ENCODE measurements around the gene LEFTY2. TPM values are rescaled to one million over a fixed set of nuclear protein-coding genes. Genes with fewer than 3 reads are reported as not detected.
"Not testable (repeated sequence)": the region's sequence is repeated elsewhere in the genome, so short reads cannot be mapped to it uniquely, and the experiment has no call there.

The LEFTY2 gene
- total RNA-seq, 1 donor from 2014 or later: 2.7 TPM

- H3K36me3 ChIP-seq: peaks cover 0 to 41% of the 10 kb centered on the region in 2 donors
- H3K27ac ChIP-seq: no peak overlapping the region
- TF ChIP-seq POLR2A (IDR thresholded peaks at IDR 0.05) (no peak), POLR2AphosphoS5 (IDR thresholded peaks at IDR 0.05; ENCODE audit: insufficient read depth in 1 of 2, low read depth in 1 of 2) (no peak)
- TF ChIP-seq, protein P1, sequence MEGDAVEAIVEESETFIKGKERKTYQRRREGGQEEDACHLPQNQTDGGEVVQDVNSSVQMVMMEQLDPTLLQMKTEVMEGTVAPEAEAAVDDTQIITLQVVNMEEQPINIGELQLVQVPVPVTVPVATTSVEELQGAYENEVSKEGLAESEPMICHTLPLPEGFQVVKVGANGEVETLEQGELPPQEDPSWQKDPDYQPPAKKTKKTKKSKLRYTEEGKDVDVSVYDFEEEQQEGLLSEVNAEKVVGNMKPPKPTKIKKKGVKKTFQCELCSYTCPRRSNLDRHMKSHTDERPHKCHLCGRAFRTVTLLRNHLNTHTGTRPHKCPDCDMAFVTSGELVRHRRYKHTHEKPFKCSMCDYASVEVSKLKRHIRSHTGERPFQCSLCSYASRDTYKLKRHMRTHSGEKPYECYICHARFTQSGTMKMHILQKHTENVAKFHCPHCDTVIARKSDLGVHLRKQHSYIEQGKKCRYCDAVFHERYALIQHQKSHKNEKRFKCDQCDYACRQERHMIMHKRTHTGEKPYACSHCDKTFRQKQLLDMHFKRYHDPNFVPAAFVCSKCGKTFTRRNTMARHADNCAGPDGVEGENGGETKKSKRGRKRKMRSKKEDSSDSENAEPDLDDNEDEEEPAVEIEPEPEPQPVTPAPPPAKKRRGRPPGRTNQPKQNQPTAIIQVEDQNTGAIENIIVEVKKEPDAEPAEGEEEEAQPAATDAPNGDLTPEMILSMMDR (IDR thresholded peaks at IDR 0.05): no peak
- no peaks in the 10 kb centered on the region for H3K27me3 ChIP-seq
- no peaks in the 10 kb centered on the region for H3K9me3 ChIP-seq
- intact Hi-C loops (cut with DNase I): loop anchor here (5.0 to 10.0 kb wide), 4 partner anchors 65 to 502 kb away; partner anchors contain the start of gene SRP9
- no peaks in the 10 kb centered on the region for H3K4me1 ChIP-seq
- no peak for DNase-seq (ENCODE audit: extremely low spot score in 2 of 2)
- H3K4me3 ChIP-seq: no peak overlapping the region
These were observed 38.4 kb upstream of the LEFTY2 start for GRCh38 chr1:225979421-225979820.

DNA sequence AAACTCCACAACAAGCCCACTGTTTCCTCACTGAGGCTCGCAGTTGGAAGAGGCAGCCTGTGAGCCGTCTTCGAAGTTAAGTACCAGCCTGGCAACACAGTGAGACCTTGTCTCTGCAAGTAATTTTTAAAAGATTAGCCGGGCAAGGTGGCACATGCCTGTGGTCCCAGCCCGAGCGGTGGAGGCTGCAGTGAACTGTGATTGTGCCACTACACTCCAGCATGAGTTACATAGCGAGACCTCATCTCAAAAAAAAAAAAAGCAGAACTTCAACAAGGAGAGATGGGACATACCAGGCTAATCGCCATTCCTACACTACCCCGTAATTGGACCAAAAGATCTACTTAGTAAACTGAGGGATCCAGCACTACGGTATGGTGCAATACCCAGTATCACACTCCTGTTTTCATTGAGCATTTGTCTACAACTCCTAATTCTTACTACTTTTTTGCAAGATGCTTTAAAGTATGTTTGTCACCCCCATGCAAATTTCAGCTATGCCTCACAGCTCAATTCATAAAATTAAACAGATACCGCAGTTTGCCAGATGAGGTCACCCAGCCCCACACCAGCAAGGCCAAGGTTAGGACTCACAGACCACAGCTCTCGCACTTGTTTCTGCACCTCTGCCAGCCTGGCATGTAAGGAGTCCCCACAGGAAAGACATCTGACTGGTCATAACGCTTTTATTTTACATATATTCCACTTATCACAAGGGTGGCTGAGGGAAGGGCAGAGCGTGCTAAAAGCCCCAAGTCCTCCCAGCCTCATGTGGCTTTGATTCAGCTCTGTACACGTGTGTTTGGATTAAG, 37.1 kb upstream of the LEFTY2 start:
- Histone ChIP-seq H3K27ac (no peak overlapping the region), H3K4me3 (no peak overlapping the region), H3K9me3 (no peaks in the 10 kb centered on the region), H3K27me3 (no peaks in the 10 kb centered on the region), H3K4me1 (no peaks in the 10 kb centered on the region), H3K36me3 (peaks cover 0 to 29% of the 10 kb centered on the region in 2 donors)
- no peak for DNase-seq (ENCODE audit: extremely low spot score in 2 of 2)
- intact Hi-C loops (cut with DNase I): loop anchor here (5.0 to 10.0 kb wide), 4 partner anchors 63 to 501 kb away; partner anchors contain the start of gene SRP9
- no peak for TF ChIP-seq POLR2A (IDR thresholded peaks at IDR 0.05)
- no peak for TF ChIP-seq POLR2AphosphoS5 (IDR thresholded peaks at IDR 0.05; ENCODE audit: insufficient read depth in 1 of 2, low read depth in 1 of 2)
- TF ChIP-seq, protein P1 (IDR thresholded peaks at IDR 0.05): no peak

DNA sequence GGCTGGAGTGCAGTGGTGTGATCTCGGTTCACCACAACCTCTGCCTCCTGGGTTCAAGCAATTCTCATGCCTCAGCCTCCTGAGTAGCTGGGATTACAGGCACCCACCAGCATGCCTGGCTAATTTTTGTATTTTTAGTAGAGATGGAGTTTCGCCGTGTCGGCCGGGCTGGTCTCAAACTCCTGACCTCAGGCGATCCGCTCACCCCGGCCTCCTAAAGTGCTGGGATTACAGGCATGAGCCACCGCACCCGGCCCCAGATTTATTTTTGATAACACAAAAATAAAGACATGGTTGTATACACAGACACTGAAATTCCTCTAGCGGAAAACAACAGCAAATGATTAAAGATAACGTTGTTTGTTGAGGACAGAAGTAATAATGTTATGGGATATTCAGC, 34.1 kb upstream of the LEFTY2 start:
- H3K9me3 ChIP-seq; H3K27me3 ChIP-seq; H3K36me3 ChIP-seq; H3K4me1 ChIP-seq; H3K4me3 ChIP-seq; DNase-seq (ENCODE audit: extremely low spot score in 2 of 2); H3K27ac ChIP-seq: not testable (repeated sequence)
- intact Hi-C loops (cut with DNase I): loop anchor here (5.0 to 10.0 kb wide), 4 partner anchors 60 to 498 kb away; partner anchors contain the start of gene SRP9

- H3K4me3 ChIP-seq: no peak overlapping the region
- no peaks in the 10 kb centered on the region for H3K27me3 ChIP-seq
- intact Hi-C loops (cut with DNase I): loop anchor here (10.0 kb wide), 3 partner anchors 60 to 200 kb away; partner anchors contain the start of gene SRP9
- peaks cover 0 to 3% of the 10 kb centered on the region in 2 donors for H3K36me3 ChIP-seq
- TF ChIP-seq, protein P1 (IDR thresholded peaks at IDR 0.05): no peak
- TF ChIP-seq POLR2A (IDR thresholded peaks at IDR 0.05): no peak
- no peak for TF ChIP-seq POLR2AphosphoS5 (IDR thresholded peaks at IDR 0.05; ENCODE audit: insufficient read depth in 1 of 2, low read depth in 1 of 2)
- H3K4me1 ChIP-seq: no peaks in the 10 kb centered on the region
- H3K9me3 ChIP-seq: no peaks in the 10 kb centered on the region
- H3K27ac ChIP-seq: no peak overlapping the region
- DNase-seq (ENCODE audit: extremely low spot score in 2 of 2): no peak
These were observed 33.4 kb upstream of the LEFTY2 start for GRCh38 chr1:225974454-225974853.

- Histone ChIP-seq H3K36me3 (no peaks in the 10 kb centered on the region), H3K27me3 (no peaks in the 10 kb centered on the region), H3K4me3 (no peak overlapping the region), H3K9me3 (no peaks in the 10 kb centered on the region), H3K4me1 (no peaks in the 10 kb centered on the region), H3K27ac (no peak overlapping the region)
- TF ChIP-seq, protein P1 (IDR thresholded peaks at IDR 0.05): no peak
- TF ChIP-seq POLR2AphosphoS5 (IDR thresholded peaks at IDR 0.05; ENCODE audit: insufficient read depth in 1 of 2, low read depth in 1 of 2): no peak
- TF ChIP-seq POLR2A (IDR thresholded peaks at IDR 0.05): no peak
- DNase-seq (ENCODE audit: extremely low spot score in 2 of 2): no peak
- intact Hi-C loops (cut with DNase I): loop anchor here (10.0 kb wide), 3 partner anchors 58 to 198 kb away; partner anchors contain the start of gene SRP9
These were observed 32.1 kb upstream of the LEFTY2 start for GRCh38 chr1:225973158-225973557.
